Right lobe of liver (tissue), 6 donors: ENCODE results near the gene PYGO1. TPM values are rescaled to one million over a fixed set of nuclear protein-coding genes. Genes with fewer than 3 reads are reported as not detected.
"Not testable (repeated sequence)": the region's sequence is repeated elsewhere in the genome, so short reads cannot be mapped to it uniquely, and the experiment has no call there.

Experiments used
- ATAC-seq, 4 donors: fragments of 200-7000 bp; cut with Tn5 transposase; one replicate each; pipeline ENCODE4 v1.9.1; 2020; ENCODE audit warnings: mild to moderate bottlenecking in 4 of 4, moderate library complexity in 4 of 4
- DNase-seq, 3 donors: peaks; one replicate each; pipeline ENCODE4 v3.0.0-alpha.2; 2020
- H3K27ac ChIP-seq, 3 donors: fragments of 200-600 bp; one replicate each; pipeline ENCODE4 v1.8.0; 2022
- H3K27me3 ChIP-seq, 2 donors: fragments of 200-600 bp; one replicate each; pipeline ENCODE4 v1.8.0; 2022
- H3K36me3 ChIP-seq, 4 donors: fragments of 200-600 bp; sonication (generic) in 1 of 4; one replicate each; pipeline versions ENCODE4 v1.5.1 to v1.8.0; 2017 to 2022; ENCODE audit warnings: control low read depth in 1 of 4
- H3K4me1 ChIP-seq, 4 donors: fragments of 200-600 bp; sonication (generic) in 1 of 4; one replicate each; pipeline versions ENCODE4 v1.5.1 to v1.8.0; 2017 to 2022; ENCODE audit warnings: control low read depth in 1 of 4
- H3K4me3 ChIP-seq, 3 donors: fragments of 200-600 bp; one replicate each; pipeline ENCODE4 v1.8.0; 2022
- H3K9me3 ChIP-seq, 4 donors: fragments of 200-600 bp; sonication (generic) in 1 of 4; one replicate each; pipeline versions ENCODE4 v1.5.1 to v1.8.0; 2017 to 2022; ENCODE audit warnings: control low read depth in 1 of 4
- POLR2A ChIP-seq: fragments of 450-650 bp; IDR thresholded peaks from one replicate; pipeline ENCODE4 v1.6.1; 2017; ENCODE audit warnings: antibody characterized with exemption, mild to moderate bottlenecking
- WGBS: methylation state at CpG from one replicate; pipeline ENCODE4 v1.1.6; 2018; ENCODE audit warnings: low coverage, low lambda C conversion rate; ENCODE audit not compliant: insufficient coverage; ENCODE audit errors: missing lambda C conversion rate; 5-methylcytosine and 5-hydroxymethylcytosine counted together
- intact Hi-C, 2 donors: fragments of 100-400 bp; cut with DNase I; formaldehyde crosslinking; loops; one replicate each; pipeline versions ENCODE4 v1.11.2 to v1.14.1; 2022
- total RNA-seq, 6 experiments: library from RNA; depleted of rRNA in 2 of 6; stranded (reverse); fragments of >200 nt in 2 of 6; fragmentation: NEBNext Ultra II Directional in 3 of 6; extraction: Animal tissue kit (Norgen Biotek cat#: 25700) in 3 of 6; gene quantifications; one replicate each; pipeline versions ENCODE4 v1.1.0 to v1.2.4, GENCODE V29; 2016 to 2023
- TF ChIP-seq, protein P1 (sequence below), 4 donors: fragments of 200-600 bp in 3 of 4; fragments of 450-650 bp in 1 of 4; IDR thresholded peaks; one replicate each; pipeline versions ENCODE4 v1.5.1 to v1.8.0; 2016 to 2022; ENCODE audit warnings: antibody characterized with exemption in 4 of 4, mild to moderate bottlenecking in 2 of 4
- donor health status: DM: no; HTN: yes; CAD: no.
- donor health status: DM: no; HTN: no; CAD: no.
- donor health status: DM: no; HTN: no; CAD: no.
- donor health status: DM: no; HTN: yes; CAD: no.
- donor health status: DM: no; HTN: yes; CAD: no.

PYGO1 gene
- total RNA-seq, 6 experiments from 2014 or later, result 0.09 to 0.27 (median 0.19) TPM

- DNase-seq (no peak), ATAC-seq (no peak)
- H3K27me3 ChIP-seq, result no peaks in the 10 kb centered on the region
- H3K36me3 ChIP-seq, result no peaks in the 10 kb centered on the region
- TF ChIP-seq POLR2A, result no peak
- TF ChIP-seq, protein P1, sequence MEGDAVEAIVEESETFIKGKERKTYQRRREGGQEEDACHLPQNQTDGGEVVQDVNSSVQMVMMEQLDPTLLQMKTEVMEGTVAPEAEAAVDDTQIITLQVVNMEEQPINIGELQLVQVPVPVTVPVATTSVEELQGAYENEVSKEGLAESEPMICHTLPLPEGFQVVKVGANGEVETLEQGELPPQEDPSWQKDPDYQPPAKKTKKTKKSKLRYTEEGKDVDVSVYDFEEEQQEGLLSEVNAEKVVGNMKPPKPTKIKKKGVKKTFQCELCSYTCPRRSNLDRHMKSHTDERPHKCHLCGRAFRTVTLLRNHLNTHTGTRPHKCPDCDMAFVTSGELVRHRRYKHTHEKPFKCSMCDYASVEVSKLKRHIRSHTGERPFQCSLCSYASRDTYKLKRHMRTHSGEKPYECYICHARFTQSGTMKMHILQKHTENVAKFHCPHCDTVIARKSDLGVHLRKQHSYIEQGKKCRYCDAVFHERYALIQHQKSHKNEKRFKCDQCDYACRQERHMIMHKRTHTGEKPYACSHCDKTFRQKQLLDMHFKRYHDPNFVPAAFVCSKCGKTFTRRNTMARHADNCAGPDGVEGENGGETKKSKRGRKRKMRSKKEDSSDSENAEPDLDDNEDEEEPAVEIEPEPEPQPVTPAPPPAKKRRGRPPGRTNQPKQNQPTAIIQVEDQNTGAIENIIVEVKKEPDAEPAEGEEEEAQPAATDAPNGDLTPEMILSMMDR (IDR thresholded peaks at IDR 0.05), result no peak
- H3K9me3 ChIP-seq, result no peaks in the 10 kb centered on the region
- no peak overlapping the region for H3K27ac ChIP-seq
- intact Hi-C loops, result no loop called here
- no peak overlapping the region for H3K4me3 ChIP-seq
- no peaks in the 10 kb centered on the region for H3K4me1 ChIP-seq
- 65% methylated on average over 1 of the region's 1 CpG for WGBS
Observed at GRCh38 chr15:55615445-55615844, 27.3 kb upstream of the PYGO1 start.

DNA sequence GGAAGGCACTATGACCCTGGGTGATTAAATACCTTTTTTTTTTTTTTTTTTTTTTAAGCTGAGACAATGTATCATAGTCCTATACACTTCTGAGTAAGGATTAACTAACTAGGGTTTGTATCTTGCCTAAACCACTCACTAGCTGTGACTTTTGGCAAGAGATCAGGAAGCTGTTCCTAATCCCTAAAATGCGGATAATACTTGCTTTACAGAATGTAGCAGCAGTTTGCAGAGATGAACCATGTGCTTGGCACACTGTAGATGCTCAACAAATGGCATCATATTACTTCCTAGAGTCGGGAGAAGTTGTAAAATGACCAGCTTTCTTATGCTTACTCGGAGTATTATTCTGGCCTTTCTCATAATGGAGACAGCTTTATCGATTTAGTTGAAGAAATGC, 25.6 kb upstream of the PYGO1 start:
- Histone ChIP-seq H3K36me3 (no peaks in the 10 kb centered on the region), H3K4me1 (no peaks in the 10 kb centered on the region), H3K9me3 (no peaks in the 10 kb centered on the region), H3K4me3 (no peak overlapping the region), H3K27ac (no peak overlapping the region), H3K27me3 (no peaks in the 10 kb centered on the region)
- DNase-seq (no peak), ATAC-seq (no peak)
- intact Hi-C loops, result no loop called here
- TF ChIP-seq, protein P1 (IDR thresholded peaks at IDR 0.05), result no peak
- no peak for TF ChIP-seq POLR2A
- whole genome bisulfite sequencing, result 68% methylated on average over 4 of the region's 4 CpGs

DNA sequence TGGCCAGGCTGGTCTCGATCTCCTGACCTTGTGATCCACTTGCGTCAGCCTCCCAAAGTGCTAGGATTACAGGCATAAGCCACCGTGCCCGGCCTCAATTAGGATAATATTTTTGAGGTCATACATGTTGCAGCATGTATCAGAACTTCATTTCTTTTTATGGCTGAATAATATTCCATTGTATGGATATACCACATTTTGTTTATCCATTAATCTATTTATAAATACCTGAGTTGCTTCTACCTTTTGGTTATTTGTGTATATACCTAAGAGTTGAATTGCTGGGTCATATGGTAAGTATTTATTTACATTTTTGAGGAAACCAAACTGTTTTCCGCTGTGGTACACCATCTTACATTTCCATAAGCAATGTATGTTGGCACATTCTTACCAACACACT, 18.1 kb upstream of the PYGO1 start:
- 60% methylated on average over 4 of the region's 5 CpGs for WGBS

GRCh38 chr15:55601374-55601773, 13.2 kb upstream of the PYGO1 start:
- 73% methylated on average over 5 of the region's 5 CpGs for WGBS
- H3K27ac ChIP-seq, result no peak overlapping the region
- no peak for ATAC-seq
- no peak overlapping the region for H3K4me3 ChIP-seq
- no peaks in the 10 kb centered on the region for H3K4me1 ChIP-seq
- intact Hi-C loops, result no loop called here
- no peaks in the 10 kb centered on the region for H3K27me3 ChIP-seq
- no peak for TF ChIP-seq POLR2A
- TF ChIP-seq, protein P1 (IDR thresholded peaks at IDR 0.05), result no peak
- H3K36me3 ChIP-seq, result no peaks in the 10 kb centered on the region
- no peak for DNase-seq
- no peaks in the 10 kb centered on the region for H3K9me3 ChIP-seq

More for the DNA sequence above, 18.1 kb upstream of the PYGO1 start:
- DNase-seq (no peak), ATAC-seq (no peak)
- intact Hi-C loops, result no loop called here
- TF ChIP-seq, protein P1 (IDR thresholded peaks at IDR 0.05), result no peak
- TF ChIP-seq POLR2A, result no peak
- H3K27ac ChIP-seq, result no peak overlapping the region
- no peak overlapping the region for H3K4me3 ChIP-seq
- no peaks in the 10 kb centered on the region for H3K4me1 ChIP-seq
- no peaks in the 10 kb centered on the region for H3K36me3 ChIP-seq
- H3K27me3 ChIP-seq, result no peaks in the 10 kb centered on the region
- no peaks in the 10 kb centered on the region for H3K9me3 ChIP-seq

DNA sequence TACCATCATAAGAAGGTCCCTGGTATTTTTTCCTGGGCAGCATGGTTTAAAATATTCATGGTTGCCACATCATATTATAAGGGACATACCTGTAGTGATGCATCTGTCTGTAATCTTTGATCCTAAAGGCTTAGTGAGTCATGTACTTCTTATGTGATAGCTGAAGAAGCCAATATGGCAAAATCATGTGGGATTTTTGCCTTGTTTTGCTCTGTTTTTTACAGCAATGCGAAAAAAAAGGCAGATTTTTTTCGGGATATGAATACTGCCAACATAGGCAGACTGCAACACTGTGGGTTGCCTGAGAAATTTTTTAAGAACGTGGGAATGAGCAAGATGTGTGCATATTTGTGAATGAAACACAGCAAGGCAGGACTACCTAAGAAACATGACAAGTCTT, 11.3 kb upstream of the PYGO1 start:
- TF ChIP-seq, protein P1 (IDR thresholded peaks at IDR 0.05), result no peak
- TF ChIP-seq POLR2A, result no peak
- Histone ChIP-seq H3K27me3 (no peaks in the 10 kb centered on the region), H3K36me3 (no peaks in the 10 kb centered on the region), H3K9me3 (no peaks in the 10 kb centered on the region), H3K4me3 (no peak overlapping the region), H3K4me1 (no peaks in the 10 kb centered on the region), H3K27ac (no peak overlapping the region)
- DNase-seq, result no peak
- ATAC-seq, result no peak
- 68% methylated on average over 3 of the region's 3 CpGs for WGBS
- intact Hi-C loops, result no loop called here

GRCh38 chr15:55593019-55593418, 4.9 kb upstream of the PYGO1 start:
- H3K9me3 ChIP-seq, H3K4me1 ChIP-seq, H3K27ac ChIP-seq, DNase-seq, H3K27me3 ChIP-seq, H3K36me3 ChIP-seq, ATAC-seq, intact Hi-C loops, H3K4me3 ChIP-seq: not testable (repeated sequence)
- WGBS, result 100% methylated on average over 1 of the region's 1 CpG
